NCI-H2081 treated with DMSO at 0.1 percent for 48 hours (cell line): ENCODE results near the gene ZMIZ1.

Source experiments
- DNase-seq: peaks from one replicate; lab custom pipeline; 2025; lab: John Stamatoyannopoulos, UW

ZMIZ1 gene

DNA sequence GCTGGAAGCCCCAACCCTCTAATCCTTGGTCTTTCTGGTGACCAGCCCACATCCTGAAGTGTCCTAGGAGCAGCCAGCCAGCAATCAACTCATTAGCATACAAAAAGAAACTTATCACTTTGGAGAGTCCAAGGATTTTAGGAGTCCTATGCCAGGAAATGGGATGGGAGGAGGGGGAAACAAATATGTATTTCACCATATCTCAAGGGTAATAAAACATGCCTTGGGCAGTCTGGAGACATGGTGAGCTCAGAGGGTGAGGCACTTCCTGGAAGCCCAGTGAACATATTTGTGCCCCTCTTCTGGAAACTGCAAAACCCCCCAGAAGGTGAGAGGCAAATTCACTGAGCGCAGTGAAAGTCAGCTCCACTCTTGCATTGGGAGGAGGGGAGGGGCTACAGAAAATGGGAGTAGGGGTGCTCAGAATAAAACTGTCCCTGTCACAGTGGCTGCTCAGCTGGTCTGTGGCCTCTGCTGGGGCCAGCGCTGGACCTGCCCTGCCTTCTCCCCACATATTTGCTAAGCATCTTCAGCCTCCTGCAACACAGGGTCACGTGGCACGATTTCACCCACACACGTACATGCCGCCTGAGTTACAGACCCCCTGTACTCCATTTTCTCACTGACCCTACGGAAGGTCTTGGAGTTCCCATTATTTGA, 17.7 kb upstream of the ZMIZ1 start:
- DNase-seq = no peak

DNA sequence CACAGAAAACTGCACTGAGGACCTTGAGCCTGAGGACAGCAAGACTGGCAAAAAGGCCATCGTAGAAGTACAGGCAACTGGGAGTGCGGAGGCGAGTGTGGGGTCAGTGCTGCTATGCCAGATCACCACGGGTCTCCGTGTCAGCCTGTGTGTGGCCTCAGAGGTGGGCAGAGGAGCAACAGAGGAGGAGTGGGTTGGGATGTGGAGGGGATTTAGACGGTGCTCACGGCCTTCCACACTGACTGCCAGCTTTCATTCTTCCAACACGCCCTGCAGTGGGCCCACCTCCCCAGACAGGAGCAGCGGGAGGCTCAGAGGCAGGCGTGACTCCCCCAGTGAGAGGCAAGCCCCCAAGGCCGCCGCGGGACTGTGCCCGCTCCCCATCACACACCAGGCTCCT, 17.0 kb upstream of the ZMIZ1 start:
- DNase-seq = no peak

DNA sequence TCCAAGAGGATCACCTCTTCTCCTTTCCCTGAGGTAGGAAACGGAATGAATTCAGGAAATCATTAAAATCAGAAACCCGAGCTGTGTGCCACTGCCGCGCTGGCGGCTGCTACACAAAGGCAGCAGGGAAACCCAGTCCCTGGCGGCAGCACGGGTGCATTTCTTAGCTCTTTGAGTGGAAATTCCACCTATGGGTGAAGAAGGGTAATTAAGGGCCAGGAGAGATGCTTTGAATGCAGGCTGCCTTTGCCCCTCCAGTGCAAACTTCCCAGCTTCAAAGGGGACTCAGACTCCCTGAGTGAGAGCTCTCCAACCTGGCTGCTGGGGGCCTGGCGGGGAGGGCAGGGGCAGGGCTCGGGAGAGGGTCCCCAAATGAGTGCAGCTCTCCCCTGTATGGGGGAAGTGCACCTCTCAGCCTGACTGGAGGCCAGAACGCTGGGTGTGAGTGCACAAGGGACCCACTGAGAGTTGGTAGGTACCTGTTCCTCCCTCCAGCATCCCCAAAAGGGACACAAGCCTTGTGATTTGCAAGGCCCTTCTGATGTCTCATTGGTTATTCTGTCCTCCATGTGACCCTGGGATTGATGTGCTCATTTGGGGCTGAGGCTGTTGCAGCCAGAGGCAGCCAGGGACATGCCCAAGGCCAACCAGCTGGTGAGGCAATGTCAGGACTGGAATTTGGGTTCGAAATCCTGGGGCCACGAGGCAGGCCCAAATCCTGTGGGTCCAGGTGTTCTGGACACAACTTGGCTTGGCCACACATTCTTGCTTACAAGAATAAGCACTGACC, 16.3 kb upstream of the ZMIZ1 start:
- DNase-seq = no peak

DNA sequence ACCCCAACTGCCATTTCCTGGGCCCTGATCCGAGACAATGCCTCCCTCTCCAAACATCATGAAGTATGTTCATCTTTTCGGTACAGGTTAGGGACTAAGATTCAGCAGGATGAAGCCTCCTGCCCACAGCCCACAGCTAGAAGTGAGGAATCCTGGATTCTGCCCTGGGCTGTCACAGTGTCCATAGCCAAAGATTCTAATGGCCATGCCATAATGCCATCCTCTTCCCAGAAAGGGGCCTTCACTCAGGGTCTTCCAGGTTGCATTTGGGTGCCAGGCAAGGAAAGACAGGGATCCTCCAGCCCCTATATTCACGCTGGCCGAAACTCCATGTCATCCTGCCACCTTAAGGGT, 15.7 kb upstream of the ZMIZ1 start:
- DNase-seq = no peak

DNA sequence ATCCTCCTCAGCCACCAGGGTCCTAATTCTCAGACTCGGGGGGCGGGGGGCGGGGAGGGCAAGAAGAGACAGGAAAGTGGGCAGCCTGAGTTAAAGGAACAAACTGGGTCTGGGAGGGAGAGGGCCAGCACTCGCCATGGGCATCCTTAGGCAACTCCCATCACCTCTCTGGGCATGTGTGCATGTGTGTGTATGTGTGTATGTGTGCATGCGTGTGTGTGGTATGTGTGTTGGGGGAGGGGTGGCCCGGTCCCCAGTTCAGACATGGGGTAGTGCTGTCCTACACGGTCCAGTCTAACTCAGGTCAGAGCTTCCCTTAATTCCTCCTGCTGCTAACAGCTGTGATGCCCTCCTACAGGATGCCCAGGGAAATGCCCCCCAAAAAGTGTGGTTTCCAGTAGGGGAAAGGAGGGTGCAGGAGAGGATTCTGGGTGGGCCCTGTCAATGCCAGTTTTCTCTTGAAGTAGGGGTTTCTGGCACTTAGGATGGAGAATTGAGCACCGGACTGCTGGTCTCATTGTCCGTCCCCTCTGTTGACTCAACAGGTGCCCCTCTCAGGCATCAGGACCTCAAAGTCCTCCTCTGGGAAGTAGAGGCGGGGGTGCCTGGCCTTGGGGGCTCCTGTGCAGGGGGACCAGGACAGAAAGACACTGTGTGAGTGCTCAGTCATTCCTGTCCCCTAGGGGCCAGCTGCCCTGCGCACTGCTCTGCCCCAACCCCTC, 15.1 kb upstream of the ZMIZ1 start:
- no peak for DNase-seq

DNA sequence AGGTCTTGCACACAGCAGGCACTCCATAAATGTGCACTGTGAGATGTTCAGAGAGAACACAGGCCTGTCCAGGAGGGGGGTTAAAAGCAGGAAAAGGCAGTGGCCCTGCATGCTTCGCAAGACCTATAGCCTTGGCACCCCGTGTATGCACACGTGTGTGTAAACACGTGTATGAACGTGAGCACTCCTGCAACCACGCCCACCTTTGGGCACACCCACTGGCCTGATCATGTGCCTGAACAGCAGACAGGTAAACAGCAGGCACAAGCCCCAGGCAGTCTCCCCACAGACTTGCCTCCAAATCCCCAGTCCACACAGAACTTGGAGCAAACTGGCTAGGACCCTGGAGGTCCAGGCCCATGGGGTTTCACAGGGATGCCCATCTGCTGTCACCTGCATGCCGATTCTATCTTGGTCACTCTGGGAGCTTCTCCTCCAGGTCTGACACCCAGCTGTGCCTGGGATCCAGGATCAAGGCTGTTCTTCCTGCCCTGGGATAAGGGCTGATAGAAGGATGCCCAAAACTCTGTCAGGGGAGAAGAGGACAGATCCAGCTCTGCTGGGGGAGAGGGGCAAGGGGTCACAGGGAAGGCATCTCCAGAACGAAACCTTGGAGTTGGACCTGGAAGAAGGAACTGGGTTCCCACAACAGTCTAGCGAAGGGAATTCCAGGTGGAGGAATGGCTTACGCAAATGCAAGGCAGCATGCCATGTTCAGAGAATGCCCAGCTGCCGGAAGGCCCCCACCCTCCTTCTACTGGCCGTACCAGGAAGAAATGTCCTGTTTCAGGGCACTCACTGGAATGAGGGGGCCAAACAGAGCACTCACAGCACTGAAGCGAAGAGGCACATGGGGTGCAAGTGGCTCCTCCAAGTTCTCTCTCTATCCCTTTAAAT, 14.3 kb upstream of the ZMIZ1 start:
- no peak for DNase-seq

DNA sequence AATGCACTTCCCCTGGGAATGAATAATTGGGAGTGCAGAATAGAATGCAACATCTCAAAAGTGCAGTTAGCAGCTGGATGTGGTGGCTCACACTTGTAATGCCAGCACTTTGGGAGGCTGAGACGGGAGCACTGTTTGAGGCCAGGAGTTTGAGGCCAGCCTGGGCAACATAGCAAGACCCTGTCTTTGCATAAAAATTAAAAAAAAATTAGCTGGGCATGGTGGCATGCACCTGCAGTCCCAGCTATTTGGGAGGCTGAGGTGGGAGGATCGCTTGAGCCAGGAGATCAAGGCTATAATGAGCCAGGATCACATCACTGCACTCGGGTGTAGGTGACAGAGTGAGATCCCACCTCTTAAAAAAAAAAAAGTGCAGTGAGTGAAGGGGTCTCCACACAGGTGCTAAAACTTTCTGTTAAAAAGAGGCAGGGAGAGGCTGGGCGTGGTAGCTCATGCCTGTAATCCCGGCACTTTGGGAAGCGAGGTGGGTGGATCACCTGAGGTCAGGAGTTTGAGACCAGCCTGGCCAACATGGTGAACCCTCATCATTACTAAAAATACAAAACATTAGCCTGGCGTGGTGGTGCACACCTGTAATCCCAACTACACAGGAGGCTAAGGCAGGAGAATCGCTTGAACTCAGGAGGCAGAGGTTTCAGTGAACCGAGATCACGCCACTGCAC, 13.5 kb upstream of the ZMIZ1 start:
- DNase-seq = no peak

DNA sequence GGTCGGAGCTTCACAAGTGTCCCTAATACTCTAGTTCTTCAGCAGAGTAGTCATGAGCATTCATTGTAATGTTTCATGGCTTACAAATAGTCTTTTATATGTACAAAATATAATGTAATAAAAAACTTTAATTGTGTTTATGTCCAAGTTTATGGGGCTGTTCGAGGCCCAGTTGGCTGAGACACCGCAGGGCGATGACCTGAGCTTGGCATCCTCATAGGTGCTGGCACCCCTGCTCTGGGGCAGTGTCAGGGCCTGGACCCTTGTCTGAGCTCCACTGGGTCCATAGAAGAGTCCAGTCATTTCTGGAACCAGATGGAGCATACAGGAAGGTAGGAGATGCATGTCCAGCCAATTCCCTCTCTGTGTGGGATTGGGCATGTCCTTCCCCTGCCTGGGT, 12.9 kb upstream of the ZMIZ1 start:
- DNase-seq = no peak

DNA sequence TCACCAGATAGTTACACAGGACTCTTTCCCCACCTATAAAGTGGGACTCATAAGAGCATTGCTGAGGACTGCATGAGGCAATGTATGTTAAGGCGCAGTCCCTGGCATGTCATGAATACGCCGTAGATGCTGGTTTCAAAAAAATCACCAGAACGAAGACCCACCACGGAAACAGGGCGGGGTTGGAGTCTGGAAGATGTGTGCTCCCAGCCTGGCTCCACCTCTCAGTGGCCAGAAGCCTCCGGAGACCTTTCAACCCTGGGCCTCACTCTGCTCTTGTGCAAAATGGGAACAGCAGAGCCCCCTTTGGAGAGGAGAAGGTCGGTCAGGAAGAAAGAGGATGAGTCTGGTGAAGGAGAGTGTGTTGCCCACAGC, 12.4 kb upstream of the ZMIZ1 start:
- no peak for DNase-seq

DNA sequence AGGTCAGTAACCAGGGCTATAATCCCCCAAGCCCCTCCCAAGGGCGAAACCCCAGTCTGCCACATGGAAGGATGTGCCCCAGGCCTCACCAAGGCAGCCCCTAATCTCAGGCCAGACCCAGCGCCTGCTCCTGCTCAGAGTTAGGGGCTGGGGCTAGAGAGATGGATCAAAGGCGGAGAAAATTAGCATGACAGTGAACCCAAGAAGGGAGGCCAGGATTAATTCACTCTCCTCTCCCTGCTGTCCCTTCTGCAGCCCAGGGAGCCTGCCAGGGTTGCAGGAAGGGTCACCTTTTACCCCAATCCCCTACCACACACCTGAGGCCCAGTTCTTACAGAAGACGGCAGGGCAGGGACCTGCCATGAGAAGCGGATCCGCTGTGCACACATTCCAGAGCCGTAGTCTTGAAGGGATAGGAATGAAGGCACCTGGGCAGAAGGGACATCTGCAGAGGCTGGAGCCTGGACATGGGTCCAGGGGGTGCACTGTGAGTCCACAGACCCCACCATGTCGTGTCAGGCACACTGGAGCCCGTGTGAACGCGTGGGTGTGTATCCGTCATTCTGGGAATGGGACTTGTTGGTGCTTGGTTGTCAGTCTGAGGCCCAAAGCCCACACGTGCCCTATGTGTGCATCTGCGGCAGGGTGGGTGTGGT, 11.9 kb upstream of the ZMIZ1 start:
- DNase-seq = no peak

DNA sequence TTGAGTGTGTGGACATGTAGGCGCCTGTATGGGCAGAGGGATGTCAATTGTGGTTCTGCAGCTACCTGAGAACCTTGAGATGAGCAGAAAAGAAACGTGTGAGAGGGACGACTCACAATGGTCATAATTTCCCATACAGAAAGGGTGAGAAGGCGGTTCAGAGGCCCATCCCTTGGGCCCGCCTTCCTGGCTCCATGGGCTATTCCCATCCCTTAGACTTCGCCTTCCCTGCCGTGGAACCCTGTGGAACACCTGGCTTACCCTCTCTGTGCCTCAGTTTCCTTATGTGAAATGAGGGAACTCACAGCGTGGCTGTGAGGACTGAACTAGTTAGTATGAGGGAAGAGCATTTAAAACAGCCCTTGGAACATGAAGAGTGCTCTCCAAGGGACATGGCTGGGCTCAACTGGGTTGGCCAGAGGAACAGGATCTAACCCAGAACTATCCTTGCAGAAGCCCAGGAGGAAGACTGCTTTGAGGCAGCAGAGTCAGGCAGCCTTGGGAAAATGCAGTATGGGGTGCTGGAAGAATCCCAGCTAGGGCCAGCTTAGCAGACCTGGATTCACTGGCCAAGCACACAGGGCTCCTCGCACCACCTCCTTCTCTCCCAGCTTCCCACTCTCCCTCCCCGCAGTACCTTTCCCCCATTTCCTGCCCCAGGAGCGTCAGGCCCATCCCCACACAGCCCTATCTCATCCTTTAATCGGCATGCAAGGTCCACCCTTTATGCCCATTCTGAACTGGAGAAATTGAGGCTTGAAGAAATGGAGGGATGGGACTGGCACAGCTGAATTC, 11.1 kb upstream of the ZMIZ1 start:
- DNase-seq = no peak

DNA sequence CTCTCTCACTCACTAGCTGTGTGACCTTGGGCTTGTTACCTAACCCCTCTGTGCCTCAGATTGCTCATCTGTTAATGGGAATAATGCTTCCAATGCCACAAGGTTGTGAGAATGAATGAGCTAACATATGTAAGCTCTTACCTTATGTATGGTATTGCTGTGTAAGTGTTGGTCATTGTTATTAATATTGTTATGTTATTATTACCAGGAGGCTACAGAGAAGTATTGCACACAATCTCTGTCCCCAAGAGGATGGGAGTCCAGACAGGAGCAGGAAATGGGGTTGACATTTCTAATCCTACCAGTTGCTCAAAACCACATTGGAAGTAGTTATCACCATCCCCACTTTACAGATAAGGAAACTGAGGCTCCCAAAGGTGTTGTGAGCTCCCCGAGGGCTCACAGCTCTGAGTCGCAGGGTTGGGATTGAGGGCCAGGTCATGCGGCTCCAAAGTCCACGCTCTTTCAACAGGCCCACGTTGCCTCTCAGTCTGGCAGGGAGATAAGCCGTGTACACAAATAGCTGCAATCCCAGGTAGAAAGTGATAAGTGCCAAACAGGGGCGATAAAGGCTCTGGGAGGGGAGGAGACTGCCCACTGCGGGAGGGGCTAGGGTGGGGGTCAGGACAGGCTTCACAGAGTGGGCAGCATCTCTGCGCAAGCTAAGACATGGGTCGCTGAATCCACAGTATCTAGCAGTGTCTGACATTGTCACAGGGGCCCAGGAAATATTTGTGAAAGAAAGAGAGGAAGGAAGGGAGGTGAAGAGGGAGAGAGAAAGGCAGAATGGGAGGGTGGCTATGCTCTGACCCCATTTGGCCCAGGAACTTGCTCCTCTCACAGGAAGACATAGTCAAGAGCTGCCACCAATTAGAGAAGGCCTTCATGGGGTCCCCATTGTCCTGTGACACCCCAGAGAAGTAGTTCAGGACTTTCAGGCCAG, 9.6 kb upstream of the ZMIZ1 start:
- no peak for DNase-seq

DNA sequence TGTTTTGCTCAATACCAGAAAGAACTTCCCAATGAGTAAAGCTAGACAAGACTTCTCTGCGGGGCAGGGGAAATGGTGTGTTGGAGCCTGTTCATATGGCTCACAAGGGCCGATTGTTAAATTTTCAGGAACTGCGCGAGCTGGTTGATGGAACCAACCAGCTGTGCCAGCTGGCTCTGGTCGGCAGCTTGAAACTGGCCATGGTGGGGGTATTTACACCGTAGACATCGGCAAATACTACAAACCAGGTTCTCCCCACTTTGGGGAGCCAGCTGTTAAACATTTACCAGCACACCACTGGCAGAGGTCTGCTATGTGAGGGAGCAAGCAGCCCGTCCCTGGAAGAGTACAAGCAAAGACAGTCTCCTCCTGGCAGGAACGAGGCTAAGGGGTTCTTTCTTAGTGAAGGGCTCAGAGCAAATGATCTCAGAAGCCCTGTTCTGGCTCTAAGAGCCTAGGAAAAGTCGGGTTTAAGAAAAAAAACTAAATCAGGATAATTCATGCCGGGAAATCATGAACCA, 8.8 kb upstream of the ZMIZ1 start:
- DNase-seq = no peak

DNA sequence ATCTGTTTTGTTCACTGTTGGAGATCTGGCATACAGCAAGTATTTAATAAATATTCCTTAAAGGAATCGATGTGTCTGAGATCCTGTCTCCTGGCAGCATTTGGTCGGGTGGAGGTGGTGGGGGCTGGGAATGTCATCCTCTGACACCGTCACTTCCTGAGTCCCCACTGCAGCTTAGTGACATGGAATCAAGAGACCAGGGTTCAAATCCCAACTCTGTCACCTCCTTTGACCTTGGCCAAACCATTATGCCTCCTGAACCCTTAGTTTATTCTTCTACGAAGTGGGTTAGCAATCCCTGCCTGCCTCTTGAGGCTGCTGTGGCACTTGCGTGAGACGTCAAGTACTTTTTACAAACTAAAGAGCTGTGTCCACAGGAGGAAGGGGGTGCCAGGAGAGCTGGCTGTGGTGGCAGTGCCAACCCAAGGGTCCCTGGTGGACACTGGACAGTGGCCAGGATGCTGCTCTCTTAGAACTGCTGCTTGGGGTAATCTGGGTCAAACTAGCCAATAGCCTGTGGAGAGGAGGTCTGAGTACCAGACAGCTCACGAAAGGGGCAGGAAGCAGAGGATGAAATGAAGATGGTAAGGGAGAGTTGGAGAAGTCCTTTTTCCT, 8.0 kb upstream of the ZMIZ1 start:
- no peak for DNase-seq

DNA sequence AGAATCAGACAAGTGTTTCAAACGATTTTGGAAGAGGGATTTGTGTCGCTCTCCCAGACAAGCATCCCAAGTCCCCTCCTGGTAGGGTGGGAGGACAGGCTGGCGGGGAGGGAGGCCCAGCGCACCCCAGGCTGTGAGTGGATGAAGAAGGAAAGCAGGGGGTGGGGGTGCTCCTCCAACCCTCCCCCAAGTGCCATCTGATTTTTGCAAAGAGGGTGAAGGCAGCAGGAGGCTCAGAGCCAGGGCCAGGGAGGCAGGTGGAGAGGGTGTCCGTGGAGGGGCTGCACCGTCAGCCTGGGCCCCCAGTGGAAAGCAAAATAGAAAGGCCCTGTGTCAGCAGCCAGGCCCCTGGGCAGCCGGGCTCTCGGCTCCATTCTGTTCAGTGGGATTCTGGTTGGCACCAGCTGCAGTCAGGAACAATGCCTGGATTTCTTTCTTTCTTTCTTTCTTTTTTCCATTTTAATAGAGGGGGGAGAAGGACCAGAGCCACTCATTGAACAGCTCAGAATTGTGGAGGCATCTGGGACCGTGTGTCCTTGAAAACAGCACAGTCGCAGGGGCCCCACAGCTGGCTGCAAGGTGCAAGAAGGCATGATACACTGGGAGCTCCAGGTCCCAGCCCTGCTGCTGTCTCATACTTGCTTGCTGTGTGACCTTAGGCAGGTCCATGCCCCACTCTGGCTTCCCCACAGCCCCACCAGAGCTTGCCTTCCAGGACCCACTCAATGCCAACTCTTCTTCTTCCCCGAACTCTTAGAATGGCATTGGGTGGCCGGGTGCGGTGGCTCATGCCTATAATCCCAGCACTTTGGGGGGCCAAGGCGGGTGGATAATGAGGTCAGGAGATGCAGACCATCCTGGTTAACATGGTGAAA, 7.1 kb upstream of the ZMIZ1 start:
- no peak for DNase-seq

DNA sequence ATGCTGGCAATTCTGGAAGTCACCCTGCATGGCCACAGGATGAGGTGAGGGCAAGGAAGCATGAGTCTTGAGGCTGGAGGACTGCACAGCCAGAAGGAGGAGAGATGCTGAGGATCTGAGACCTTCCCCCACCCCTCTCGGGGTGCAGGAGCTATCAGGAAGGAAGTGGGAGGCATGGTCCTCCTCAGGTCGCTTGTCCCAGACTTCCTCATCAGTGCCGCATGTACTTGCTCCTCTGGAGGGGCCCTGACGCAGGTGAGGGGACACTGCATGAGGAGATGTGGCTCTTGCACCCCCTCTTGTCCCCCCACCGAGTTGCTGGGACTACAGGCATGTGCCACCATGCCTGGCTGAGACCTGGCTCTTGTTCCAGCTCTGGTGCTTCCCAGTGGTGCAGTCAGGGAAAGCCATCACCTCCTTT, 5.7 kb upstream of the ZMIZ1 start:
- no peak for DNase-seq

DNA sequence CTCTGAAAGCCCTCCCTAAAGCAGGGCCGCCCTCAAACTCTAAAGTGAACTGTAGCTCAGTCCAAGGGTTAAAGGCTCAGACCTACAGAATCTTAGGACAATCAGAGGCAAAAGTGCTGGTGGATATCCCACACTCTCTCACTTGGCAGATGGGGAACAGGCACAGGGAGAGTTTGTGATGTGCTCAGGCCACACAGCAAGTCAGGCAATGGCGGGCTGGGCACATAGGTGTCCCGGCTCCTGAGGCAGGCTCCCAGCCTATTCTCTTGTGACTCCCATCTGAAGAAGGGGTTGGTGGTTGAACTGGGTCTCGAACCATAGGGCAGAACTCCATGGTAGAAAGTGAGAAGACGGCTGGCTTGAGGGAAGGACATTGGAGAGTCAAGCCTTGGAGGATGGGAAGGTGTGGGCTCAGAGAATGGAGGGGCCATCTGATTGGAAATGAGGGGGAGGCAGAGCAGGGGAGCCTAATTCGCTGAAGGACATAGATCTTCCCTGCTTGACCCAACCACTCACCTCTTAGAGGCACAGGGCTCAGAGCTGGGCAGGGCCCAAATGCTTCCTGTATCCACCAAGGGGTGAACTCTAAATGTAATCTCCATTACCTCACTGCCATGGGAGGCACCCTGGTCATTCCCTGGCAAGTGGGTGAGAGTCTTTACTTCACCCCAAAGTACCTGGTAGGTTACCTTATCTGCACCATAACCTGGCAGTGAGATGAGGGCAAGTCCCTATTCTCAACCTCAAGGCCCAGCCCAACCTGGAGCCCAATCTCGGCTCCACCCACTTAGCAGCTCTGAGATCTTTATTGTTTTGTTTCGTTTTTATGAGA, 4.9 kb upstream of the ZMIZ1 start:
- no peak for DNase-seq
